ENCODE data around the gene SPAG16. TPM values are rescaled to one million over a fixed set of nuclear protein-coding genes. Genes with fewer than 3 reads are reported as not detected.

SPAG16 gene
- total RNA-seq, 1 experiment from 2014 or later: 27.3 TPM

GRCh38 chr2:213537579-213537978 lies 253.3 kb downstream of the SPAG16 start:
- DNase-seq (ENCODE audit: extremely low read depth, low read depth): no peak

GRCh38 chr2:213544940-213545339 lies 260.7 kb downstream of the SPAG16 start:
- DNase-seq (ENCODE audit: extremely low read depth, low read depth): no peak

GRCh38 chr2:213545481-213545880 lies 261.2 kb downstream of the SPAG16 start:
- DNase-seq (ENCODE audit: extremely low read depth, low read depth): no peak

GRCh38 chr2:213545964-213546475 lies 261.8 kb downstream of the SPAG16 start:
- no peak for DNase-seq (ENCODE audit: extremely low read depth, low read depth)

- DNase-seq (ENCODE audit: extremely low read depth, low read depth): no peak
Measured at GRCh38 chr2:213551526-213551925, 267.3 kb downstream of the SPAG16 start.

GRCh38 chr2:213559053-213559452 lies 274.8 kb downstream of the SPAG16 start:
- no peak for DNase-seq (ENCODE audit: extremely low read depth, low read depth)

- DNase-seq (ENCODE audit: extremely low read depth, low read depth): no peak
Measured at GRCh38 chr2:213561759-213562158, 277.5 kb downstream of the SPAG16 start.

GRCh38 chr2:213562539-213563180 lies 278.4 kb downstream of the SPAG16 start:
- DNase-seq (ENCODE audit: extremely low read depth, low read depth): no peak

- DNase-seq (ENCODE audit: extremely low read depth, low read depth): no peak
Measured at GRCh38 chr2:213566846-213567245, 282.6 kb downstream of the SPAG16 start.

GRCh38 chr2:213609570-213610170 lies 325.4 kb downstream of the SPAG16 start:
- DNase-seq (ENCODE audit: extremely low read depth, low read depth): no peak

- no peak for DNase-seq (ENCODE audit: extremely low read depth, low read depth)
Measured at GRCh38 chr2:213627054-213627710, 342.9 kb downstream of the SPAG16 start.

GRCh38 chr2:213627835-213628460 lies 343.7 kb downstream of the SPAG16 start:
- DNase-seq (ENCODE audit: extremely low read depth, low read depth): no peak

GRCh38 chr2:213640738-213641425 lies 356.6 kb downstream of the SPAG16 start:
- DNase-seq (ENCODE audit: extremely low read depth, low read depth): no peak

- no peak for DNase-seq (ENCODE audit: extremely low read depth, low read depth)
Measured at GRCh38 chr2:213644926-213645325, 360.7 kb downstream of the SPAG16 start.

GRCh38 chr2:213649176-213649575 lies 364.9 kb downstream of the SPAG16 start:
- DNase-seq (ENCODE audit: extremely low read depth, low read depth): no peak

GRCh38 chr2:213664817-213665216 lies 380.6 kb downstream of the SPAG16 start:
- no peak for DNase-seq (ENCODE audit: extremely low read depth, low read depth)

GRCh38 chr2:213669657-213670056 lies 385.4 kb downstream of the SPAG16 start:
- no peak for DNase-seq (ENCODE audit: extremely low read depth, low read depth)

- DNase-seq (ENCODE audit: extremely low read depth, low read depth): no peak
Measured at GRCh38 chr2:213678437-213679218, 394.4 kb downstream of the SPAG16 start.

- no peak for DNase-seq (ENCODE audit: extremely low read depth, low read depth)
Measured at GRCh38 chr2:213679894-213680293, 395.6 kb downstream of the SPAG16 start.

GRCh38 chr2:213682276-213682675 lies 398.0 kb downstream of the SPAG16 start:
- DNase-seq (ENCODE audit: extremely low read depth, low read depth): no peak

All from NCI-H460 (cell line).